HG03575 (cell line): Measurements from ENCODE around the gene ARID1A.

ENCODE experiments used
- ATAC-seq: cut with Tn5 transposase; IDR thresholded peaks from one replicate; pipeline ENCODE4 v1.9.1; 2021; ENCODE audit not compliant: unreplicated experiment, insufficient number of reproducible peaks, low FRiP score; ENCODE audit errors: extremely low read depth

ARID1A gene

DNA sequence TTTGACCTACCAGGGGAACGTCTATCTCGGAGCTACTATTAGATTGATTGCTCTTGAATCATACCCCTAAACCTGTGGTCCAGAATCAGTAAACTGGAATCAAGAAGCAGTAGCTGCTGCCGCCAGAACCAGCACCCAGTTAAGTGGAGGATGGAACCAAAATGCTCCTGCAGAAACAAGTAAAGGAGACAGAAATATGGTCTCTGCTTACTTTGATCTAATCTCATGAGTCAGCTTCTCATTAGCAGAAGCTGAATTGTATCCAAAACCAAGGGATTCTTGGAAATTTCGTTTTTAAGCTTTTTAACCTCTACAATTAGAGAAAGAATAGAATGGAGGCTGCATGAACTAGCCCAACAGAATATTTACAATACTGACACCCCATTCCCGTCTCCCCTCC is 49.4 kb downstream of the ARID1A start:
- no peak for ATAC-seq

- no peak for ATAC-seq
These were observed 51.2 kb downstream of the ARID1A start for GRCh38 chr1:26747048-26747447.

GRCh38 chr1:26748351-26748750 is 52.5 kb downstream of the ARID1A start:
- ATAC-seq: no peak

DNA sequence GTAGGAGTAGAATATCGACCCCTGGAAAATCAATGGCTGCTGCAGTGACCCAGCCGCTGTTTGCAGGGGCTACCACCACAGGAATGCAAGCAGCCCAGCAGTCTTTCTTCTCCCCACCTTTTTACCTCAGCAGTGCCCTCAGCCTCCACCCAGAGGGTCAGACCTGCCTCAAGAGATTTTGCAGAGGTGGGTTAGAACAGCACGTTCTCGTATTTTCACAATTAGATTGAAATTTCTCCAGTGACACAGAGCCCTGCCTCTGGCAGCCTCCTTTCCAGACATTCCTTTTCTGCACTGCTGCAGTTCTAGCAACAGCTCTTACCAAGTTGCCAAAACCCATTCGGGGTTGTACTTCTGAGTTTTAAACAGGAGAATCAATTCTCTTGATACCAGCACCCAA is 53.6 kb downstream of the ARID1A start:
- ATAC-seq: no peak

DNA sequence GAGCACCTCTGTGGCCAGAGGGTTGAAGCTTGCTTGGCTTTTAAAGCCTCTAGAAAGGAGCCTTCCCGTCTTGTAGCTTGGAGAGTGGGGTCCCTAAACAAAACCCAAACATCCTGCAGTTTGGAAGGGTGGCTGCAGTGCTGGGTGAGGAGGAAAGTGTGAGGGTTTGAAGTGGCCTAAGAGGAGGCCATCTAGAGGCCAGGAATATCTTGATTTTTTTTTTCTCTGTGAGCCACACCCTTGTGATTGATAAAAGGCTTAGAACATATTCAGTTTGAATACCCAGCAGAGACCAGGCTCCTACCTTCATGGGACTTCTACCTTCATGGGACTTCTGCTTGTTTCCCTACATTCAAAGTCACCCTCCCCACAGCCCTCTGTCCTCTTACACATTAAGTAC is 54.6 kb downstream of the ARID1A start:
- ATAC-seq: no peak

DNA sequence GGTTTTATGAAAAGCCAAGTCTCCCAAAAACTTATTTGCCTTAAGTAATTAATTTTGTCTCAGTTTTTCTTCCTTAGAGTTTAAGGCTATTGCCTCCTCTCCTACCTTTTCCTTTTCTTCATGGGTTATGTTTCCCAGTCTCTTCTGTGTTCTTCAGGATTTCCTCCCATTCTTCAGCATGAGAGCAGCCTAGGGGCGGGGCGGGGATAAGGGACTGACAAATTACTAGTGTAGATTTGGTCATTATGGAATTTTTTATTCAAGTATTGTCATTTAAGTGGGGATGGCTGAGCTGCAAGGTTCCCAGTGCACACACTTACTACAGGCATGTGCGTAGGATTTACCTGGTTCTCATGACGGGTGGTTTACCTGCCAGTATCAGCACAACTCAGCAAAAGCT is 56.7 kb downstream of the ARID1A start:
- no peak for ATAC-seq

- no peak for ATAC-seq
These were observed 58.5 kb downstream of the ARID1A start for GRCh38 chr1:26754086-26754874.

DNA sequence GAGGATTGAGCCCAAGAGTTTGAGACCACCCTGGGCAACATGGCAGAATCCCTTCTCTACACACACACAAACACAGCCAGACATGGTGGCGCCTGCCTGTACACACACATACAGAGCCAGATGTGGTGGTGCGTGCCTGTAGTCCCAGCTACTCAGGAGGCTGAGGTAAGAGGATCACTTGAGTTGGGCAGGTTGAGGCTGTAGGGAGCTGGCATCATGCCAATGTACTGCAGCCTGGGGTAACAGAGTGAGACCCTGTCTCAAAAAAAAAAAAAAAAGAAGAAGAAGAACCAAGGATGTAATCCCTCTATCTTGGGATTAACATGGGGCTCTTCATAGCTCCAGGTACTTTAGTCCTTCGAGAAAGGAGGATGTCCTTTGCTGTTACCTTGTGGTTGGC is 62.5 kb downstream of the ARID1A start:
- ATAC-seq: no peak

GRCh38 chr1:26759531-26759930 is 63.7 kb downstream of the ARID1A start:
- ATAC-seq: no peak

GRCh38 chr1:26761217-26761616 is 65.4 kb downstream of the ARID1A start:
- ATAC-seq: no peak

DNA sequence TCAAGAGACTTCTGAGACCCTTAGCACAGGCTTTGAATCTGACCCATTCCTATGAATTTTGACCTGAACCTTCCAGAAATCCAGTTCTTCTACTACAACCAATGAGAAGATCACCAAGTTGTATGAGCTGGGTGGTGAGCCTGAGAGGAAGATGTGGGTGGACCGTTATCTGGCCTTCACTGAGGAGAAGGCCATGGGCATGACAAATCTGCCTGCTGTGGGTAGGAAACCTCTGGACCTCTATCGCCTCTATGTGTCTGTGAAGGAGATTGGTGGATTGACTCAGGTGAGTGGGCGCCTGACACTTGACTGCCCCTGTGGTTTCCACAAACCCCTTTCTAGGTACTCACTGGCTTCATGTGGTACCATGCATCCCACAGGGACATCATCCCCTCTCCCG is 71.9 kb downstream of the ARID1A start:
- ATAC-seq: no peak

DNA sequence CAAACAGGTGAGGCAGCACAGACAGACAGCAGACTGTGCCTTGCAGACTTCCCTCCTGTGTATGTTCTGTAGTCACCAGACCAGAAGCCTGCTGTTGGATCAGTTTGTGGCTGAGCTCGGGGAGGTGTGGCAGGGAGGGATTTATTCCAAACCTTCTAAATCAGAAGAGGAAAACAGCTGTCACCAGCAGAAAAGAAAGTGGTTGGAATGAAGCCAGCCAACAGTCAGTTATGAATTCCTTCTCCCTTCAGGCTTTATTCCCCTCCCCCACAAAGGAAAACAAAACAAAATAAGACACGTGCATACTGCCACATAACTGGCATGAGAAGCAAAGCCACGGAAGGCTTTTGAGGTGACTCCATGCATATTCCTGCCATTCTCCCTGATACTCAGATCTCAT is 72.9 kb downstream of the ARID1A start:
- ATAC-seq: no peak

- no peak for ATAC-seq
These were observed 75.4 kb downstream of the ARID1A start for GRCh38 chr1:26771285-26771642.

DNA sequence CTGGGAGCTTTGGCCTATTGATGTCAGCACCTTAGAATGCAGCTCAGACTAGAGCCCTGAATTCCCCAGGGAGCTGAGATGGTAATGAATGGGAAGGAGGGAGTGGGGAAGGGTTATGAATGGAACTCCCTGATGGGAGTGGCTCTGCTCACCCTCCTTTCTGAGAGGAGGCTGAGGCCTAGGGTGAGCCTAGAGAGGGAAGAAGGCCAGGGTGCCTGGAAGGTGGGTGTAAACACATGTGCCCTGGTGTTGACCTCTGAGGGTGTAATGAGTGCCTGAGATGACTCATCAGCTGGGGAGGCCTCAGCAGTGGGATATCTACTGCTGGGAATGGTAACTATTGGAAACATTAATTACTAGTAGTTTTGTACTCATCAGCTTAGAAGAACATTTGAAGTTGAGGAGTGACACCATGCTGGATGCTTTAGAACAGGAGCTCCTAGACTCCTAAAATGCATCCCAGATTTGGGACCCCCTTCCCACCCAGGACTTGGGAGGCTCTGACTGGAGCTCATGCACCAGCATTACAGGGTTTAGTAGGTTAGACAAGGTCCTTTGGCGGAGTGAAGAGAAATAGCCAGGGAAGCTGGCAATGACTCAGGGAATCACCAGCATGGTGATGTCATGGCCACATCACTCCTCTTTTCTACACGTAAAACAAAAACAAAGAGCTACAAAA is 76.0 kb downstream of the ARID1A start:
- no peak for ATAC-seq

DNA sequence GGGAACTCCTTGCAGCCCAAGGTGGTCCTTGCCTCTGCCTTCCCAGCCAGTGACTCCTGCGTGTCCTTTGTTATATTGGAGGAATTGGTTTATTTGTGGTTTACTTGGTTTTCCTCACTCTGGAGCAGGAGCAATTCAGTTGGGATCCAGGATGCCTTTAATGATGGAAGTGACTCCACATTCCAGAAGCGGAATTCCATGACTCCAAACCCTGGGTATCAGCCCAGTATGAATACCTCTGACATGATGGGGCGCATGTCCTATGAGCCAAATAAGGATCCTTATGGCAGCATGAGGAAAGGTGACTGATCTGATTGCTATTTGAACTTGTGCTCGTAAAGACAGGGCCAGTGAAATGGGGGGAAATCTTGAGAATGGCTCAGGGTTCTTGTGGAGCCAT is 76.9 kb downstream of the ARID1A start:
- ATAC-seq: no peak

- no peak for ATAC-seq
These were observed 78.6 kb downstream of the ARID1A start for GRCh38 chr1:26774462-26774861.

DNA sequence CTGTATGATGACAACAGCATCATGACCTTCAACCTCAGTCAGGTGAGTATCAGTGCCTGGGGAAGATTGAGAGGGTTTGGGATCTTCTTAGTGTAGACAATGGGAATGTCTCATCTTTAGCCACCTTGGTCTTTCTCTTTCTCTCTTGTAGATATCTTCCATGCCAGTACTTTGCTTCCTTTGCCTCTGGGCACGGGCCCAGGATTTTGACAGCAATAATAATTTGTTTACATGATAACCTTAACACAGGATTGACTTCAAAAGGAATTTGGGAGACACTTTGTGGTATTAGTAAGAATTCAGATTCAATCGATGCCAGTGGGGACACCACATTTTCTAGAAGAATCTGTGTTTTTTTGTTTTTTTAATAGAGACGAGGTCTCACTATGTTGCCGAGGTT is 79.9 kb downstream of the ARID1A start:
- ATAC-seq: no peak

DNA sequence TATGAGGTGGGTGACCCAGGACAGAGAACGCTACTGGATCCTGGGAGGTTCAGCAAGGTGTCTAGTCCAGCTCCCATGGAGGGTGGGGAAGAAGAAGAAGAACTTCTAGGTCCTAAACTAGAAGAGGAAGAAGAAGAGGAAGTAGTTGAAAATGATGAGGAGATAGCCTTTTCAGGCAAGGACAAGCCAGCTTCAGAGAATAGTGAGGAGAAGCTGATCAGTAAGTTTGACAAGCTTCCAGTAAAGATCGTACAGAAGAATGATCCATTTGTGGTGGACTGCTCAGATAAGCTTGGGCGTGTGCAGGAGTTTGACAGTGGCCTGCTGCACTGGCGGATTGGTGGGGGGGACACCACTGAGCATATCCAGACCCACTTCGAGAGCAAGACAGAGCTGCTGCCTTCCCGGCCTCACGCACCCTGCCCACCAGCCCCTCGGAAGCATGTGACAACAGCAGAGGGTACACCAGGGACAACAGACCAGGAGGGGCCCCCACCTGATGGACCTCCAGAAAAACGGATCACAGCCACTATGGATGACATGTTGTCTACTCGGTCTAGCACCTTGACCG is 83.4 kb downstream of the ARID1A start:
- ATAC-seq: no peak

DNA sequence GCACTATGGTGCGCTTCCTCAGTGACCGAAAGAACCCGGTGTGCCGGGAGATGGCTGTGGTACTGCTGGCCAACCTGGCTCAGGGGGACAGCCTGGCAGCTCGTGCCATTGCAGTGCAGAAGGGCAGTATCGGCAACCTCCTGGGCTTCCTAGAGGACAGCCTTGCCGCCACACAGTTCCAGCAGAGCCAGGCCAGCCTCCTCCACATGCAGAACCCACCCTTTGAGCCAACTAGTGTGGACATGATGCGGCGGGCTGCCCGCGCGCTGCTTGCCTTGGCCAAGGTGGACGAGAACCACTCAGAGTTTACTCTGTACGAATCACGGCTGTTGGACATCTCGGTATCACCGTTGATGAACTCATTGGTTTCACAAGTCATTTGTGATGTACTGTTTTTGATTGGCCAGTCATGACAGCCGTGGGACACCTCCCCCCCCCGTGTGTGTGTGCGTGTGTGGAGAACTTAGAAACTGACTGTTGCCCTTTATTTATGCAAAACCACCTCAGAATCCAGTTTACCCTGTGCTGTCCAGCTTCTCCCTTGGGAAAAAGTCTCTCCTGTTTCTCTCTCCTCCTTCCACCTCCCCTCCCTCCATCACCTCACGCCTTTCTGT is 84.6 kb downstream of the ARID1A start:
- ATAC-seq: no peak

- ATAC-seq: no peak
These were observed 85.5 kb downstream of the ARID1A start for GRCh38 chr1:26781206-26781825.
